GM19351 (cell line): ENCODE data around the gene MYH13.
"Not testable (repeated sequence)": the region's sequence is repeated elsewhere in the genome, so short reads cannot be mapped to it uniquely, and the experiment has no call there.

ENCODE experiments used
- ATAC-seq: cut with Tn5 transposase; IDR thresholded peaks from one replicate; pipeline ENCODE4 v1.9.1; 2021; ENCODE audit warnings: mild to moderate bottlenecking, moderate library complexity; ENCODE audit not compliant: unreplicated experiment

Gene MYH13

DNA sequence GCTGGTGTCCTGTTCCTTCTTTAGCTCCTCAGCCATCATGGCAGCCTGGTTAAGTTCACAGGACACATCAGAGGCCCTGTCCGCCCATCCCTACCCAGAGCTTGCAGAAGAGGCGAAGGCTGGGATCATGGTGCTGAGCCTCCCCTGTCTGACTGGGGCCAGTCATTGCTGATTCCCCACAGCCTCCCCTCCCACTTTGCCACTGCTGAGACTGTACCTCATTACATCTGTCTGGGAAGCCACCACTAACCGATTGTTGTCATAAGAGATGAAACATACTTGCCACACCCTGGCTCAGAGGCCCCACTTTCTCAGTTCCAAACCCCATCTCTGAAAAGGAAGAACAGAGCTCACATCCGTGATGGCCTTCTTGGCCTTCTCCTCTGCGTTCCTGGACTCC is 66.2 kb downstream of the MYH13 start:
- ATAC-seq, result no peak

DNA sequence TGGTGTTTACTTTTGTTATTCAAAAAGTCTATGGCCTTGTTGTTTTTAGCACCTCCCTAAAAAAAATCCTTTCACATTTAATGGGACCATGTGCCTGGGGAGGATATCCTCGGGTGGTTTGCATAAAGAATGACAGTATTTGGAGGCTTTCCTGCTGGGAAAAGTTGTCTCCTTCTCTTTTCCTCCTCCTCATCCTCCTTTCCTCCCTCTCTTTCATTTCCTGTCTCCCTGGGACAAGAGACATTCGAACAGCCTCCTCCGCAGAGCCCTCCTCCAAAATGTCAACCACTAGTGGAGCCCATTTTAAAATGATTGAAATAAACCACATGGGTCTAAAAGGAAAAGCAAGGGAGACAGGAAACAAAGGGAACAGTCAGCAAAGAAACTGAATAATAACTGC is 67.4 kb downstream of the MYH13 start:
- no peak for ATAC-seq

DNA sequence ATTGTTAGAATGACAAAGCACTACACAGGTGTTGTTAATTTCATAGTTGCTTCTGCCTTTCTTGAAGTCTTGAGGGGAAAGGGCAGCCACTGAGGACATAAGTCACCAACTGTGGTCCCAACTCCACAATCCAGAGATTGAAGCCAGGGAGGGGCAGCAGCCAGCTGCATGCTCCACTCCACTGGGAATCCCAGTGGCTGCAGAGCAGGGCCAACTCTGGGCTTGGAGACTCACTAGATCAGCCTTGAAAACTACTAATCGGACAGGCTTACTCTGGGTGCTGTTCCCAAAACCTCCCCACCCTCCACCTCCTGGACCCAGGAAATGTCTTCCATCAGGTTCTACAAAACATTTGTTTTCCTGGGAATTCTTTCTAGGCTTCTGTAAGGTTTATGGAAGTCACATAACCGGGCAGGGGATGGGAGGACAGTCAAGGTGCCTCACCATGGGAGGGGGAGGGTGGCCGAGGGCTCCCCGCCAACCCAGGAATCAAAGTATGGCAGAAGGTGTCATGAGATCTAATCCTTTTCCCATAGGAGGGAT is 68.0 kb downstream of the MYH13 start:
- no peak for ATAC-seq

DNA sequence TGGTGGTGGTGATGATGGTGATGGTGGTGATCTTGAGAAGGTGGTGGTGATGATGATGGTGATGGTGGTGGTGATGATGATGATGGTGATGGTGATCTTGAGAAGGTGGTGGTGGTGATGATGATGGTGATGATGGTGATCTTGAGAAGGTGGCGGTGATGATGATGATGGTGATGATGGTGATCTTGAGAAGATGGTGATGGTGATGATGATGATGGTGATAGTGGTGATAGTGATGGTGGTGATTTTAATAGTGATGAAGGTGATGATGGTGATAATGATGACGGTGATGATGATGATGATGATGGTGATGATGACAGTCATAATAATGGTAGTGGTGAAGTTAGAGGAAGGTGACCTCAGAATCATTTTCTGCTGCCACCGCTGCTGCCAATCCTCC is 75.1 kb downstream of the MYH13 start:
- no peak for ATAC-seq

DNA sequence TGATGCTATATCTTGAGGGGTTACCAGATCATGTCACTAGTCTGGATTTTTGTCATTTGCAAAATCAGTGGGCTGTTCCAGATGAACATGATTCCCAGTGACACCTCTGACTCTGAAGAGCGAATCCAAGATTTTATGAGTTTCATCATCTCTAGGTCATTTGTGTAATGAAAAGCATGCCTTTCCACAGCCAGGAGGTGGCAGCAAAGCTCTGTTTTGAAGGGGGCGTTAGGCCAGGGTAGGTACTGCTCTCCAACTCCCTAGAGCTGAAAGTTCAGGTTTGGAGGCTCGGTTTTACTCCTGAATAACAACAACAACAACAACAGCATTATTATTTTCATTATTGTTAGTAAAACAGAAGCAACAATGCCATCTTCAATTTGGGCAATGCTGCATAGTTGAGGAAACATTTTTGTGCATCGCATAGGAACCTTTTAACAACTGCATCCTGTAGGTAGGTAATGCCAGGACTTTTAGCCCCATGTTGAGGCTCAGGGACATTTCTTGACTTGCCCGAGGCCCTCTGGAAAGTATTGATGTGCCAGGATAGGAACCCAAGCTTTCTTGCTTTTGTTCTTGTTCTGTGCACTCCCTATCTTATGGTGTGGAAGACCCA is 77.0 kb downstream of the MYH13 start:
- ATAC-seq, result peak; percentile 41

DNA sequence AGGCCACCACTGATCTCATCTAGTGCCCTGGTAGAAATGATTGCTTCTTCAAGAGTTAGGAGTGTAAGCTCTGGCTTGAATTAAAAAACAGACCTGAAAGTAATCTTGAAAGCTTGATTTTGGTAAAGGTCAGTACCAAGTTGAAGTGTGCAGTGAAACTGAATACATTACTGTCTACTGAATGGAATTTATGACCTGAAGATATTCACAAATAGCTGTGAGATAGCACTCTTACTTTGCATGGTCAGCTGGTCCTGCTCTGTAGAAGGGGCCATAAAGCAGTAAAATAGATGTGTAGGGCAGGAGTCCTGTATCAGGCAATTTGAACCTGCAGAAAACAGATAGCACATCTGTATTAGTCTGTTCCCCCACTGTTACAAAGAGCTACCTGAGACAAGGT is 78.6 kb downstream of the MYH13 start:
- ATAC-seq, result peak; percentile 73

DNA sequence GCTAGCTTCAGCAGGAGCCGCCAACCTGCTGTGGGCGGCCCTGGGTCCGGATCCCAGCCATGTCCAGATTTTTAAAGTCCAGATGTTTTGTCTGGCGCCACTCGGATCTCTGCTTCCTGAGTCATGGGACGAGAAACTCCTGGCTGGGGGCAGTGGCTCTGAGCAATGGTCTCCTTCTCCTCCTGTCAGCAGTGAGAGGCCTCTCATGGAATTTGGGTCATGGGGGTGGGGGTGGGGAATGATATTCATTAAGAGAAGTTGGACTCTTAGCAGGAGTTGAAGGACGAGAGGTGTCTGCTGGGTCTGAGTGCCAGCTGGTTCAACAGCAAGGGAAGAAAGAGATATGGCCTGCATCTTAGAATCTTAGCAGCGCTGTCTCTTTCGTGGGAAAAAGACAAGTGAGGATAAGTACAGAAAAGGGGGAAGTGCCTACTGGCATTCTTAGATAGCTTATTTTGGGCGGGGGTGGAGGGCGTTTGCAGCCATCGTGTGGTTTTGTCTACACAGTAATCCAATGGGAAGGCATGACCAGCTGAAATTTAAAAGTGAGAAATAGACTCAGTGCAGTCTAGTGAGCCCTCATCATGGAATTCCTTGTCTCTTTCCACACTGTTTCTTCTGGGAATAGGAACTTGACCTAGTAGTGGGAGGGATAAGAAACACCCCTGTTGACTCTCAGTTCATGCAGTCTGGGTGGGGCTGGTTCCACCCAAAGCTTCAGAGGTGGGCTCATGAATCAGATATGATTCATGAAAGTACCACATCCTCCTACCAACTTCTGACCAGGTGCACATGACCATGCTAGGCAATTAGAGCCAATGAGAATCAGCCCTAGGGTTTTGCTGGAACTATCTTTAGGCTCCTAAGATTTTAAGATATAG is 80.5 kb downstream of the MYH13 start:
- peak; percentile 81 for ATAC-seq

DNA sequence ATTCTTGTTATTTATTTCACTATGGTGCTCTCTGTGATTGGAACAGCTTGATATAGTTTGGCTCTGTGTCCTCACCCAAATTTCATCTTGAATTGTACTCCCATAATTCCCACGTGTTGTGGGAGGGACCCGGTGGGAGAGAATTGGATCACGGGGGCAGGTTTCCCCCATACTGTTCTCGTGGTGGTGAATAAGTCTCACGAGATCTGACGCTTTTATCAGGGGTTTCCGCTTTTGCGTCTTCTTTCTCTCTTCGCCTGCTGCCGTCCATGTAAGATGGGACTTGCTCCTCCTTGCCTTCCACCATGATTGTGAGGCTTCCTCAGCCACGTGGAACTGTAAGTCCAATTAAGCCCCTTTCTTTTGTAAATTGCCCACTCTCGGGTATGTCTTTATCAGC is 81.2 kb downstream of the MYH13 start:
- not testable (repeated sequence) for ATAC-seq

DNA sequence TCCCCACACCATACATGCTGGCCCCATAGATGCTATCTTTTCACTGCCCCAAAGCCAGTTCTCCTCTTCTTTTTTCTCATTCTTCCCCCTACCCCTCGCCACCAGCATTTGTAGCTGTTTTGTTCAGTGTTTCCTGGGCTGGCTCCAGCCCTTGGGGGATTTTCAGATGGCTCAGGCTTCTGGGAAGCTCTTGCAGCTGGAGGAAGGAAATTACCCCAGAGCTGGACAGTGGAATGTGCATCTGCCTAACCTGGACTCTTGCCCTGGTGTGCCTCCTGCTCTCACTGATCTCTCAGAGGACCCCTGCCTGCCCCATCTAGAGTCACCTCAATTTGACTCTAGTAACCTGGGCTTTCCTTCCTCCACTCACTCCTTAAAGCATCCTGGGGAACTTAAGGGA is 82.8 kb downstream of the MYH13 start:
- ATAC-seq, result no peak

DNA sequence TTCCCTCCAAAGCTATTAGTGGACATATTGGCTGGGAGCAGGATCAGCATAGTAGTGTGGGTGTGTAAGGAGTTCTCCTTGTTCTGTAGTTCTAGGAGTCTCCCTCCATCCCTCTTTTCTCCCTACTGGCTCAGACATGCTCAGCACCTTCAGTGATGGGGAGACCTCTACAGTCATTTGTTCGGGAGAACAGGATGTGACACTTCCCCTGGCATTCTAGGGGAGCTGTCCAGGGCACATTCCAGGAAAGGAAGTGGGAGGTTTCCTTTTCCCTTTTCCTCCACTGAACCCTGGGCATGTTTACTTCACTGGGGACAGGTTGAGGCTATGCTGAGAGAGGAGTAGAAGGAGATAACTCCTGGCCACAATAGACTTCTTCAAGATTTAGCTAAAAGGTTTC is 86.5 kb downstream of the MYH13 start:
- no peak for ATAC-seq

DNA sequence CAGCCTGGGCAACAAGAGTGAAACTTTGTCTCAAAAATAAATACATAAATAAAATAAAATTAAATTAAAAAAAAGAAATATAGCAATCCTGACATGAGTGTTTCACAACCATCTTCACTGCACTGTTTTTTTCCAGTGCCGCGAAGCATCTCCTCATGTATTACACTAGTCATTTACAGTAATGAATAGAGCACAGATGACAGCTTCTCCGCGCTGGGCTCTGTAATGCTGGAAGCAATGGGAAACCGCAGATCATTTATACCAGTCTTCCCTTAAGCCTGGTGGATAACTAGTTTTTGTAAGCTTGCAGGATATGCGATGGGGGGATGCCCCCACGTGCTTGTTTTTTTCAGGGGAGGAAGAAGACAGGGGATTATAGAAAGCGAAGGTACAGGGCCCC is 86.9 kb downstream of the MYH13 start:
- no peak for ATAC-seq

DNA sequence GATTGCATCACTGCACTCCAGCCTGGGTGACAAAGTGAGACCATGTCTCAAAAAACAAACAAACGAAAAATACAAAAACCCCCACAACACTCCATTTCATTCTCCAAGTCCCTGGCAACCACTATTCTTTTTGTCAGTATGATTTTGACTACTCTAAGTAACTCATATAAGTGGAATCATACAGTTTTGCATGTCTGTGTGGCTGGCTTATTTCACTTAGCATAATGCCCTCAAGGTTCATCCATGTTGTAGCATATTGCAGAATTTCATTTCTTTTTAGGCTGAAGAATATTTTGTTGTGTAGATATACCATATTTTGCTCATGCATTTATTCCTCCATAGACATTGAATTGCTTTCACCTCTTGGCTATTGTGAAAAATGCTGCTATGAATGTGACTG is 92.7 kb downstream of the MYH13 start:
- no peak for ATAC-seq

DNA sequence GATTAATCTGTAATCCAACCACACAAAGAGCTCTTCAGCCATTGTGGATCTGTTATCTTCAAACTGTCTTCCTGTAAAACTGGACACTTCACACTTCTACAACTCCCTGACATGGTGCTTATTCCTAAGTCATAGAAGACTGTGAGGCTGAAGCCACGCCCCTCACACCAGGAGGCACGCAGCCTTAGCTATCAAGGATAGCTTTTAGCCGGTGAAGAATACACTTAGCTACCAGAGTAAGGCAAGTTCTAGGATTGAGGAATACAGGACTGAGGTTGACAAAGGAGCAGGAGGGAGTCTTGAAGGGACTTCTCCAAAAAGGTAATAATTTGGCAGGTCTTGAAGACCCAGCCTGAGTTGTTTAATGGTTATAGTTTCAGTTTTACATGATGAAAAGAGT is 94.6 kb downstream of the MYH13 start:
- ATAC-seq, result no peak

DNA sequence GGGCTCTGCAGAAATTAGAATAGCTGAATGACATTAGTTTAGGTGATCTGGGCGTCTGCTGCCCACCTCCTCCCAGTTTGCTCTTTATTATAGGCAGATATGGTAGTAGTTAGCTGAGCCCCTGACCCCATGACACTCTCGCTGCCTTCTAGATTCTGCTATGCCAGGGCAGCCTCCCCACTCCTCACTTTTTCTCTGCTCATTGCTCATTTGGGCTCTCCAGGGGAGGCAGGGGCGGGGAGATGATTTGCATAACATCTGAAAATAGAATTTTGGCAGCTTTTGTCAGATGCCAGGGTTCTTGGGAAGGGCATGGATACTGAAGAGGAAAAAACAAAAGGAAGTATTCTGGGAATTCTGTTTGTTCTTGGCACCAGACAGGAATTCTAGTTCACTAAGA is 96.4 kb downstream of the MYH13 start:
- no peak for ATAC-seq

DNA sequence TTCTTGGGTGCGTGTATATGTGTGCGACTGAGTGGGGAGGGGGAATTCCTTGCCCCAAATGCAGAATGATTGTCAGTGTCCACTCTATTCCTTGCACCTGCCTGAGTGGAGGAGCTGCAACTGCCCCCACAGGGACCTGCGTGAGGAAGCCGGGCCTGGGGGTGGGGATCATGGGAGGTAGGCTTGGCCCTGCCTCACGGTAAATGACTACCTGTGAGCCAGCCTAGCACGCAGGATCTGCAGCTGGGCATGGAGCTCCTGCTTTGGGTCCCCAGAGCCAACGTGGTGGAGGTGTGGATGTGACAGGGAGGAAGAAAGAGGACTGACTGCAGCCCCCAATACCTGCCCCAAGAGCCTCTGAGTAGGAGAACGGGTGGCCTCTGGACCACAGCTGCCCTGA is 97.4 kb downstream of the MYH13 start:
- no peak for ATAC-seq

DNA sequence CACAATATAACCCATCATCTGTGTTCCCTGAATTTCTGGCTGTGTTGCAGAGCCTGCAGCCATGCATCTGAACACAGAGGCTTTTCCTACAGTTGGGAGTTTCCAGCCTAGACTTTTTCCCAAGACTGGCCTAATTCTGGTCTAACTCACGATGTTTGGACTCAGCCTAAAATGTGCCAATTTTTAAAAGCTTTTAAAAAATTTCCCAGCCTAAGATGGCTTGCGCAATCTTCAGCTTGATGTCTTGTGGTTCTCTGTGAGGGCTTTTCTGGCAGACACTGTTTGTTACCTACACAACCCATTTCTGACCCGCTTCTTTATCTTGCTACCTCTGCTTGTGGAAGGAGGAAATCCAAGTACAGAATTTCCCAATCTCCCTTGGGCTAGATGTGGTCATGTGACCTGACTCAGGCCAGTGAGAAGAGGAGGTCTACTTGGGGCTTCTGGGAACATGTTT is 101.7 kb downstream of the MYH13 start:
- no peak for ATAC-seq

DNA sequence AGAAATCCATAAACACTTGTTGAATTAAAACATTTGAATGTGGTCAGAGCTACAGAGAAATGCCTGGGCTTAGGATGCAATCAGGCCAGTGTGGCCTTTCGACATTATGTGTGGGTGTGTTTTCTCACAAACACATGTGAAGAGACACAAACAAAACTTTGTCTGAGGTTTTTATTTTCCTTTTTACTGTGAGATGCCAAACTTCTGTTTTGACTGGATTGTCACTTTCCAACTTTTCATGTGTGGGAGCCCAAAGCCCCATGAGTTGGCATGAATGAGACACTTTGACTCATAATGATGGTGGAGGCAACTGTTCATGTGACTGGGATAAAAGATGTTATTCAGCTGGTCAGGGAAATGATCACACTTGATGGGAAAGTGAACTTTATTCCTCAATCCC is 102.5 kb downstream of the MYH13 start:
- ATAC-seq, result no peak

DNA sequence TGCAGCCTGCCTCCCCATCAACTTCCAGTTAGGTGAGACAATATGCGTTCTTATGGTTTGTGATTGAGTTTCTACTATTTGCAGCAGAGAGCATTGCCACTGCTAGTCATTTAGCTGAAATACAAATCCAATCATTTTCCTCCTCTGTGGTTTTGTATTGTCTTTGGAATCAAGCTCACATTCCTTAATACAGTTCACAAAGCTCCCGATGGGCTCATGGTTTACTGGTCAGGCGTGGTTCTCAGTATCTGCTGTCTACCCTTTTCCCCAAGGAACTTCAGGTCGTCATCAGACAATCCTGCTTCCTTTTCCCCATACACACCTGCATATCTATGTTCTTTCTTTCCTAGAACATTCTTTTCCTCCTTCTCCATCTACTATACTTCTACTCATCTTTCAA is 104.8 kb downstream of the MYH13 start:
- ATAC-seq, result no peak

DNA sequence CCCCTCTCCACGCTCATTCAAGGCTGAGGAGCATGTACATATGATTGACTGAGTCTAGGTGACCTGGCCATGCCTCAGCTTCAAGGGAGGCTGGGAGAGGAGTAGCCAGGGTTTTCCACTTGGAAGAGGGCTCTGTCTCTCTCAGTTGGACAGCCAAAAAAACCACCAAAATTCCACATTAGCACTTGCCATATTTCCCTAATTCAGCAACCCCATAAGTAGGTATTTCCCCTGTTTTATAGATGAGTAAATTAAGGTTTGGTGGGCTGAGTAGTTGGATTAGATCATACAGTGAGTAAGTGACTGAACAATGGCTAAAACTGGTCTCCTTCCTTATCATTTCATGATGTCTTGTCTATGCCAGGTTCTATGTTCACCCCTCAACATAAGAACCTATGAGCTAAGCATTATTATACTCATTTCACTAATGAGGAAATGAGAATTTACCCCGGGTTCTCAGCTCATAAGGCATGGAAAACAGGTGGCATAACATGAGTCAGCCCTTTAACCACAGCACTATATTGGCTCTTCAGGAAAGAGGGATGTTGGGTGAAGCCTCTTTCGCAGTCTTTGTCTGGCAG is 106.4 kb downstream of the MYH13 start:
- ATAC-seq, result no peak

DNA sequence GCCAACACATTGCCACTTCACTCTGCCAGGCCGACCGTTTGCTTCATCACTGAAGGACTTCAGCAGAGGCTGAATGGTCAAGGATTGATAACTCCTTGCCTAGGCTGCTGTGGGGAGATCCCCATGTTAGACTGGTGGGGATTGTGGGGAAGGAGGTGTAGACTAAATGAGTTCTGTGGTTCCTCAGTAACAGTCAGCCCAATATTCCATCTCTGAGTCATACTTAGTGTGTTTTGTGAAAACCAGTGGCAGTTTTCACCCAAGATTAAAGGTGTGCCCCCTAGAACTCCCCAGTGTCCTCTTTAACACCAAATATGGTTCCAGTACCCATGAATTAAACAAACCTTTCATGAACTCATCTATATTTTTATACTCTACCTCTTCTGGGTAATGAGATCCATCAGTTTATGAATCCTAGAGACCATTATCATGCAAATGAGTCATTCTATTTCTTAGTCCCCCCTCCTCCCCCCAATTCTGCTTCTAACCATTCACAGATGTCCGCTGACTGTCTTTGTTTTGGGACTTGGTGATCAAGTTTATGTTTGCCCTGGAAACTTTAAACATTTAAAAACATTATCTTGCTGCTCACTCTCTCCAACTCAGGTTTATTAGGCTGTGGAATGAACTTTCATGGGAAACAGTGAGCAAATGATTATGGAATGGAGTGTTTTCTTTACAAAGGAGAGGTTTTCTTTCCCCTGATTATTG is 107.6 kb downstream of the MYH13 start:
- ATAC-seq, result no peak

DNA sequence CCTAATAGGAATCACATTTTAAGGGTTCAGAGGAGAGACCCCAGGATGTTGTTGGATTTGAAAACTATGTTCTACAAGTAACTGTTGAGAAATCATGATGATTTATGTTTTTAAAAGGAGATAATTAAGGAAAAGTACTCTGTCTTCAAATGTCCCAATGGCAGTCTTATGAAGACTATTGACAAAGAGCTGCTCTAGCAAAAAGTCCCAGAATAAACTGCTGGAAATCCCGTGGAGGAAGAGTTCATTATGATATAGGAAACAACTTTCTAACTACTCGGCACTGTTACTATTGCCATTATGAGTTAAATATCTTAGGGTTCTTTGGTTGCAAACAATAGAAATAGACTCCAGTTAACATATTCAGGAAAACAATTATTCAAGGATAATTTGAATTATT is 108.8 kb downstream of the MYH13 start:
- ATAC-seq, result no peak
